Measurements from ENCODE around the gene DGUOK.

DNA sequence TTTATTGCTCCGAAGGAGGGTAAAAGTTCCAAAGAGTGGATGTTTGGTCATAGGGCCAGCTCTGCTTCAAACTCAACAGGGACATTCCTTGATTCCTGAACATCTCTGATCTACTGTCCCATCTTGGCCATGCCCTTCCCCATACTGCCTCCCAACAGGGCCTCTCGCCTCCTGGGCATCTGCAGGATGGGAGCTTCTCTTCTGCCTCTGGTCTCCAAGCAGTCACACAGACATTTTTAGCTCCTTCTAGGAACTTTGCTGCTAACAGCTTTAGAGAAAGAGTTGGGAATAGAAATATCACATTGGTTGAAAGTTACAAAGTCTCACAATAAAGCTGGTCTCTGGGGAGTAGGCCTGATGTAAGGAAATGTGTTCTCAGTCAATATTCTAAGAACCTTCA lies 9.4 kb upstream of the DGUOK start:
- no peak for TF ChIP-seq CTCF (IDR thresholded peaks at IDR 0.05; ENCODE audit: low read length)
- TF ChIP-seq EZH2 (IDR thresholded peaks at IDR 0.05; ENCODE audit: borderline replicate concordance, low read length), result no peak

Measured in OCI-LY1 (cell line).